Measurements from ENCODE around the gene TRPV5. TPM values are rescaled to one million over a fixed set of nuclear protein-coding genes. Genes with fewer than 3 reads are reported as not detected.

TRPV5 gene
- polyA plus RNA-seq, 2 of the 4 experiments (the other 2 are of a cell fraction) = not detected

GRCh38 chr7:142883571-142884285 lies 49.8 kb downstream of the TRPV5 start:
- 45% methylated on average over 6 of the region's 7 CpGs for WGBS (ENCODE audit: missing lambda C conversion rate)
- CTCF ChIA-PET = interaction anchor here (1.9 kb wide), 1 partner anchor 18 kb away, joined by 12 read pairs; no protein-coding TSS in a partner anchor
- Histone ChIP-seq H3K9me3 (no peaks in the 10 kb centered on the region), H3K4me1 (no peaks in the 10 kb centered on the region), H3K4me3 (no peak overlapping the region), H3K4me2 (no peak overlapping the region), H3K27ac (no peak overlapping the region)
- DNase-seq (ENCODE audit: low read depth in 1 of 2, low spot score in 1 of 2) (no peak), ATAC-seq (no peak), FAIRE-seq (no peak)
- POLR2A ChIA-PET = no interaction called here
- TF ChIP-seq TFCP2L1 (CRISPR knock-in tag; IDR thresholded peaks at IDR 0.05) (no peak), ZC3H11A (IDR thresholded peaks at IDR 0.05) (no peak), ATOH8 (CRISPR knock-in tag; IDR thresholded peaks at IDR 0.05; ENCODE audit: low read depth) (no peak), REST (IDR thresholded peaks at IDR 0.05) (no peak), NR3C1 (IDR thresholded peaks at IDR 0.05) (no peak), PBX3 (IDR thresholded peaks at IDR 0.05) (no peak), TP53 (CRISPR knock-in tag; IDR thresholded peaks at IDR 0.05) (no peak), HEYL (CRISPR knock-in tag; IDR thresholded peaks at IDR 0.05) (no peak), RAD21 (conservative IDR thresholded peaks at IDR 0.05 in 1 of 2, IDR thresholded peaks at IDR 0.05 in 1 of 2) (no peak), CBX8 (IDR thresholded peaks at IDR 0.05) (no peak), HOXA7 (CRISPR knock-in tag; IDR thresholded peaks at IDR 0.05) (no peak), EP300 (IDR thresholded peaks at IDR 0.05) (no peak), USF2 (IDR thresholded peaks at IDR 0.05) (no peak), HDAC2 (IDR thresholded peaks at IDR 0.05) (no peak), NPAS2 (CRISPR knock-in tag; IDR thresholded peaks at IDR 0.05; ENCODE audit: borderline replicate concordance) (no peak), JUN (IDR thresholded peaks at IDR 0.05) (no peak), CEBPB (IDR thresholded peaks at IDR 0.05) (no peak), RARB (CRISPR knock-in tag; IDR thresholded peaks at IDR 0.05) (no peak), CHD2 (IDR thresholded peaks at IDR 0.05; ENCODE audit: low read length, partially characterized antibody) (no peak), CBX2 (IDR thresholded peaks at IDR 0.05; ENCODE audit: borderline replicate concordance, low read depth) (no peak)

GRCh38 chr7:142883145-142883544 lies 50.4 kb downstream of the TRPV5 start:
- H3K4me3 ChIP-seq = no peak overlapping the region
- no peaks in the 10 kb centered on the region for H3K4me1 ChIP-seq
- TF ChIP-seq USF2 (IDR thresholded peaks at IDR 0.05) (no peak), NFE2L2 (conservative IDR thresholded peaks at IDR 0.05; ENCODE audit: low read length) (no peak), MAX (IDR thresholded peaks at IDR 0.05) (no peak), FOSB (CRISPR knock-in tag; IDR thresholded peaks at IDR 0.05) (no peak), HEYL (CRISPR knock-in tag; IDR thresholded peaks at IDR 0.05) (no peak), ZFP36 (IDR thresholded peaks at IDR 0.05; ENCODE audit: borderline replicate concordance, partially characterized antibody) (no peak), HOXB13 (CRISPR knock-in tag; IDR thresholded peaks at IDR 0.05; ENCODE audit: low read depth) (no peak)
- ChIA-PET POLR2A (no interaction called here), CTCF (interaction anchor here (1.9 kb wide), 1 partner anchor 17 kb away, joined by 12 read pairs; no protein-coding TSS in a partner anchor)
- no peak for FAIRE-seq
- H3K9me3 ChIP-seq = no peaks in the 10 kb centered on the region
- no peak for DNase-seq (ENCODE audit: low read depth in 1 of 2, low spot score in 1 of 2)
- ATAC-seq = no peak
- no peak overlapping the region for H3K27ac ChIP-seq
- 35% methylated on average over 10 of the region's 10 CpGs for WGBS (ENCODE audit: missing lambda C conversion rate)
- no peak overlapping the region for H3K4me2 ChIP-seq

All from A549 (cell line).